Gastrocnemius medialis (tissue), 4 donors: ENCODE data around the gene YJU2.

Source experiments
- POLR2A ChIP-seq, 2 donors: fragments of 450-650 bp; IDR thresholded peaks; one replicate each; pipeline ENCODE4 v1.6.1; 2017; ENCODE audit warnings: antibody characterized with exemption in 2 of 2, mild to moderate bottlenecking in 2 of 2, moderate library complexity in 2 of 2
- TF ChIP-seq, protein P1 (sequence below), 5 experiments: fragments of 450-650 bp in 3 of 5; fragments of 200-600 bp in 2 of 5; sonication (generic) in 2 of 5; IDR thresholded peaks in 4 of 5; conservative IDR thresholded peaks in 1 of 5; 1 replicate in 4 of 5; 2 replicates in 1 of 5; pipeline ENCODE4 v1.5.1; 2016 to 2019; ENCODE audit warnings: antibody characterized with exemption in 5 of 5, mild to moderate bottlenecking in 3 of 5, moderate library complexity in 3 of 5

GRCh38 chr19:4279267-4279529, 32.3 kb downstream of the YJU2 start:
- TF ChIP-seq, protein P1, sequence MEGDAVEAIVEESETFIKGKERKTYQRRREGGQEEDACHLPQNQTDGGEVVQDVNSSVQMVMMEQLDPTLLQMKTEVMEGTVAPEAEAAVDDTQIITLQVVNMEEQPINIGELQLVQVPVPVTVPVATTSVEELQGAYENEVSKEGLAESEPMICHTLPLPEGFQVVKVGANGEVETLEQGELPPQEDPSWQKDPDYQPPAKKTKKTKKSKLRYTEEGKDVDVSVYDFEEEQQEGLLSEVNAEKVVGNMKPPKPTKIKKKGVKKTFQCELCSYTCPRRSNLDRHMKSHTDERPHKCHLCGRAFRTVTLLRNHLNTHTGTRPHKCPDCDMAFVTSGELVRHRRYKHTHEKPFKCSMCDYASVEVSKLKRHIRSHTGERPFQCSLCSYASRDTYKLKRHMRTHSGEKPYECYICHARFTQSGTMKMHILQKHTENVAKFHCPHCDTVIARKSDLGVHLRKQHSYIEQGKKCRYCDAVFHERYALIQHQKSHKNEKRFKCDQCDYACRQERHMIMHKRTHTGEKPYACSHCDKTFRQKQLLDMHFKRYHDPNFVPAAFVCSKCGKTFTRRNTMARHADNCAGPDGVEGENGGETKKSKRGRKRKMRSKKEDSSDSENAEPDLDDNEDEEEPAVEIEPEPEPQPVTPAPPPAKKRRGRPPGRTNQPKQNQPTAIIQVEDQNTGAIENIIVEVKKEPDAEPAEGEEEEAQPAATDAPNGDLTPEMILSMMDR (IDR thresholded peaks at IDR 0.05 in 4 of 5, conservative IDR thresholded peaks at IDR 0.05 in 1 of 5) = no peak
- TF ChIP-seq POLR2A (IDR thresholded peaks at IDR 0.05) = no peak
